ENCODE data around the gene COL5A1. TPM values are rescaled to one million over a fixed set of nuclear protein-coding genes. Genes with fewer than 3 reads are reported as not detected.

Gene COL5A1
- total RNA-seq, 4 donors from 2014 or later: 14.0 to 23.9 (median 19.2) TPM

- no peak for TF ChIP-seq CTCF (IDR thresholded peaks at IDR 0.05; ENCODE audit: low read depth)
Observed at GRCh38 chr9:134690301-134690751, 48.7 kb downstream of the COL5A1 start.

GRCh38 chr9:134690946-134691694 lies 49.5 kb downstream of the COL5A1 start:
- TF ChIP-seq CTCF (IDR thresholded peaks at IDR 0.05; ENCODE audit: low read depth): no peak

- no peak for TF ChIP-seq CTCF (IDR thresholded peaks at IDR 0.05; ENCODE audit: low read depth)
Observed at GRCh38 chr9:134691695-134692572, 50.3 kb downstream of the COL5A1 start.

- TF ChIP-seq CTCF (IDR thresholded peaks at IDR 0.05; ENCODE audit: low read depth): no peak
Observed at GRCh38 chr9:134692573-134692860, 50.9 kb downstream of the COL5A1 start.

- no peak for TF ChIP-seq CTCF (IDR thresholded peaks at IDR 0.05; ENCODE audit: low read depth)
Observed at GRCh38 chr9:134693011-134693410, 51.4 kb downstream of the COL5A1 start.

- no peak for TF ChIP-seq CTCF (IDR thresholded peaks at IDR 0.05; ENCODE audit: low read depth)
Observed at GRCh38 chr9:134693641-134694367, 52.2 kb downstream of the COL5A1 start.

GRCh38 chr9:134694368-134694665 lies 52.7 kb downstream of the COL5A1 start:
- no peak for TF ChIP-seq CTCF (IDR thresholded peaks at IDR 0.05; ENCODE audit: low read depth)

Data from subcutaneous adipose tissue (tissue), 4 donors.